Measurements from ENCODE around the gene NDEL1. TPM values are rescaled to one million over a fixed set of nuclear protein-coding genes. Genes with fewer than 3 reads are reported as not detected.
"Not testable (repeated sequence)": the region's sequence is repeated elsewhere in the genome, so short reads cannot be mapped to it uniquely, and the experiment has no call there.

NDEL1 gene
- total RNA-seq, 1 experiment from 2014 or later: 39.2 TPM

- H3K9ac ChIP-seq (ENCODE audit: low read length); H3K79me2 ChIP-seq (ENCODE audit: insufficient read depth, low read length); H3K9me2 ChIP-seq (ENCODE audit: insufficient read depth); H3K4me2 ChIP-seq (ENCODE audit: low read length); CTCF ChIA-PET; intact Hi-C loops (cut with micrococcal nuclease); H4K20me1 ChIP-seq (ENCODE audit: insufficient read depth); BruUV-seq (replicated peaks); H2AFZ ChIP-seq (ENCODE audit: low read depth, low read length, poor library complexity, severe bottlenecking); H3K36me3 ChIP-seq (ENCODE audit: control insufficient read depth in 1 of 2, insufficient read depth in 2 of 2, low read length in 2 of 2); H3K4me3 ChIP-seq (replicated peaks in 1 of 2; ENCODE audit: low read depth in 1 of 2, low read length in 2 of 2); H3K27ac ChIP-seq (ENCODE audit: low read depth, low read length); H3K27me3 ChIP-seq (ENCODE audit: insufficient read depth, low read length); DNase-seq (ENCODE audit: low read depth, low spot score); H3K9me3 ChIP-seq (ENCODE audit: control insufficient read depth in 1 of 2, insufficient read depth in 1 of 2, low read depth in 1 of 2, low read length in 2 of 2); RAD21 ChIA-PET (ENCODE audit: low non-redundant PET in 1 of 2, low total read pairs in 2 of 2, uncharacterized antibody in 2 of 2, unreplicated experiment in 2 of 2); ATAC-seq: not testable (repeated sequence)
- H3K4me1 ChIP-seq (ENCODE audit: control insufficient read depth in 1 of 2, insufficient read depth in 2 of 2, low read length in 2 of 2): peaks cover 0 to 27% of the 10 kb centered on the region in 2 experiments; a peak in 2 of 4 replicates
- POLR2A ChIA-PET: interaction anchor here (1.1 to 1.9 kb wide), 2 partner anchors 11 to 12 kb away, joined by 3 to 4 read pairs; no protein-coding TSS in a partner anchor
Measured at GRCh38 chr17:8394497-8394896, 41.2 kb upstream of the NDEL1 start.

GRCh38 chr17:8397636-8398035 lies 38.0 kb upstream of the NDEL1 start, which contains the start of gene RNF222:
TSS of gene RNF222 (minus strand) at chr17:8397827. CDS start at chr17:8393461, 4,366 bp downstream.
- CTCF ChIA-PET: interaction anchor here (1.3 kb wide), 1 partner anchor 14 kb away, joined by 3 read pairs; no protein-coding TSS in a partner anchor
- BruUV-seq (replicated peaks): no TSS peak
- POLR2A ChIA-PET: interaction anchor here (1.3 kb wide), 1 partner anchor 11 kb away, joined by 3 read pairs; no protein-coding TSS in a partner anchor
- H3K27ac ChIP-seq (ENCODE audit: low read depth, low read length): no peak within 1 kb of the TSS
- H3K4me2 ChIP-seq (ENCODE audit: low read length): no peak within 1 kb of the TSS
- H3K79me2 ChIP-seq (ENCODE audit: insufficient read depth, low read length): no peaks in the 10 kb centered on the region
- no peaks in the 10 kb centered on the region for H3K36me3 ChIP-seq (ENCODE audit: control insufficient read depth in 1 of 2, insufficient read depth in 2 of 2, low read length in 2 of 2)
- no peak for DNase-seq (ENCODE audit: low read depth, low spot score)
- H3K4me1 ChIP-seq (ENCODE audit: control insufficient read depth in 1 of 2, insufficient read depth in 2 of 2, low read length in 2 of 2): peaks cover 0 to 16% of the 10 kb centered on the region in 2 experiments; a peak in 1 of 4 replicates
- no peak within 1 kb of the TSS for H3K4me3 ChIP-seq (replicated peaks in 1 of 2; ENCODE audit: low read depth in 1 of 2, low read length in 2 of 2)
- RAD21 ChIA-PET (ENCODE audit: low non-redundant PET in 1 of 2, low total read pairs in 2 of 2, uncharacterized antibody in 2 of 2, unreplicated experiment in 2 of 2): no interaction called here
- no peak within 1 kb of the TSS for H2AFZ ChIP-seq (ENCODE audit: low read depth, low read length, poor library complexity, severe bottlenecking)
- no peak within 1 kb of the TSS for H3K9ac ChIP-seq (ENCODE audit: low read length)
- intact Hi-C loops (cut with micrococcal nuclease): no loop called here
- ATAC-seq: no peak
- no peaks in the 10 kb centered on the region for H3K9me2 ChIP-seq (ENCODE audit: insufficient read depth)
- TF ChIP-seq SRF (IDR thresholded peaks at IDR 0.05; ENCODE audit: low read depth) (no peak), EZH2phosphoT487 (IDR thresholded peaks at IDR 0.05; ENCODE audit: borderline replicate concordance) (no peak)
- H4K20me1 ChIP-seq (ENCODE audit: insufficient read depth): no peaks in the 10 kb centered on the region
- no peaks in the 10 kb centered on the region for H3K27me3 ChIP-seq (ENCODE audit: insufficient read depth, low read length)
- H3K9me3 ChIP-seq (ENCODE audit: control insufficient read depth in 1 of 2, insufficient read depth in 1 of 2, low read depth in 1 of 2, low read length in 2 of 2): no peaks in the 10 kb centered on the region

- Histone ChIP-seq H3K79me2 (ENCODE audit: insufficient read depth, low read length) (no peaks in the 10 kb centered on the region), H2AFZ (ENCODE audit: low read depth, low read length, poor library complexity, severe bottlenecking) (no peak overlapping the region), H3K4me1 (ENCODE audit: control insufficient read depth in 1 of 2, insufficient read depth in 2 of 2, low read length in 2 of 2) (peaks cover 0 to 14% of the 10 kb centered on the region in 2 experiments; a peak in 1 of 4 replicates), H3K9ac (ENCODE audit: low read length) (no peak overlapping the region), H3K36me3 (ENCODE audit: control insufficient read depth in 1 of 2, insufficient read depth in 2 of 2, low read length in 2 of 2) (no peaks in the 10 kb centered on the region), H4K20me1 (ENCODE audit: insufficient read depth) (no peaks in the 10 kb centered on the region), H3K27me3 (ENCODE audit: insufficient read depth, low read length) (no peaks in the 10 kb centered on the region), H3K4me3 (replicated peaks in 1 of 2; ENCODE audit: low read depth in 1 of 2, low read length in 2 of 2) (no peak overlapping the region), H3K4me2 (ENCODE audit: low read length) (no peak overlapping the region), H3K9me3 (ENCODE audit: control insufficient read depth in 1 of 2, insufficient read depth in 1 of 2, low read depth in 1 of 2, low read length in 2 of 2) (no peaks in the 10 kb centered on the region), H3K9me2 (ENCODE audit: insufficient read depth) (no peaks in the 10 kb centered on the region), H3K27ac (ENCODE audit: low read depth, low read length) (no peak overlapping the region)
- intact Hi-C loops (cut with micrococcal nuclease): no loop called here
- ATAC-seq (no peak), DNase-seq (ENCODE audit: low read depth, low spot score) (no peak)
- POLR2A ChIA-PET: no interaction called here
- BruUV-seq (replicated peaks): no TSS peak
- RAD21 ChIA-PET (ENCODE audit: low non-redundant PET in 1 of 2, low total read pairs in 2 of 2, uncharacterized antibody in 2 of 2, unreplicated experiment in 2 of 2): no interaction called here
- CTCF ChIA-PET: interaction anchor here (1.0 kb wide), 1 partner anchor 11 kb away, joined by 3 read pairs; no protein-coding TSS in a partner anchor
- no peak for TF ChIP-seq REST (IDR thresholded peaks at IDR 0.05; ENCODE audit: low read depth)
- no peak for TF ChIP-seq FOSL1 (IDR thresholded peaks at IDR 0.05; ENCODE audit: low read depth)
- no peak for TF ChIP-seq ATF3 (IDR thresholded peaks at IDR 0.05)
- no peak for TF ChIP-seq SIN3A (IDR thresholded peaks at IDR 0.05; ENCODE audit: low read depth)
- TF ChIP-seq YY1 (IDR thresholded peaks at IDR 0.05; ENCODE audit: extremely low read depth, insufficient replicate concordance, low read depth, low read length): no peak
Measured at GRCh38 chr17:8398980-8399379, 36.7 kb upstream of the NDEL1 start.

All from HCT116 (cell line).